HL-60 (cell line): ENCODE measurements around the gene EPHA4.

ENCODE experiments used
- DNase-seq, 2 experiments: peaks; one replicate each; pipeline ENCODE4 v3.0.0-alpha.2; 2010 to 2020; ENCODE audit warnings: low read depth in 1 of 2, low spot score in 1 of 2
- H3K27ac ChIP-seq: fragments of 250-450 bp; sonication (Bioruptor Pico); replicated peaks from 2 replicates; pipeline ENCODE4 v1.5.1; 2020; ENCODE audit warnings: mild to moderate bottlenecking, moderate library complexity
- H3K27me3 ChIP-seq: fragments of 250-450 bp; sonication (Bioruptor Pico); 2 replicates; pipeline ENCODE4 v1.5.1; 2021; ENCODE audit warnings: mild to moderate bottlenecking, moderate library complexity; ENCODE audit not compliant: insufficient read depth, poor library complexity, severe bottlenecking
- H3K4me3 ChIP-seq: replicated peaks from 2 replicates; pipeline ENCODE4 v1.5.1; 2011; ENCODE audit warnings: mild to moderate bottlenecking, control low read depth, low read length; ENCODE audit not compliant: insufficient read depth
- GABPA ChIP-seq: IDR thresholded peaks from 2 replicates; pipeline ENCODE4 v1.6.1; 2012; ENCODE audit warnings: low read depth
- POLR2AphosphoS5 ChIP-seq: IDR thresholded peaks from 2 replicates; pipeline ENCODE4 v1.6.1; 2012; ENCODE audit warnings: low read depth
- SPI1 ChIP-seq: IDR thresholded peaks from 2 replicates; pipeline ENCODE4 v1.6.1; 2012; ENCODE audit warnings: low read depth, mild to moderate bottlenecking, borderline replicate concordance
- TF ChIP-seq, protein P1 (sequence below): IDR thresholded peaks from one replicate; pipeline ENCODE4 v1.5.1; 2011; ENCODE audit warnings: low read length, control low read depth, inconsistent platforms; ENCODE audit not compliant: insufficient read depth
- TF ChIP-seq, protein P2 (sequence below): IDR thresholded peaks from 2 replicates; pipeline ENCODE4 v1.6.1; 2012; ENCODE audit warnings: low read depth; ENCODE audit not compliant: insufficient replicate concordance

The EPHA4 gene

DNA sequence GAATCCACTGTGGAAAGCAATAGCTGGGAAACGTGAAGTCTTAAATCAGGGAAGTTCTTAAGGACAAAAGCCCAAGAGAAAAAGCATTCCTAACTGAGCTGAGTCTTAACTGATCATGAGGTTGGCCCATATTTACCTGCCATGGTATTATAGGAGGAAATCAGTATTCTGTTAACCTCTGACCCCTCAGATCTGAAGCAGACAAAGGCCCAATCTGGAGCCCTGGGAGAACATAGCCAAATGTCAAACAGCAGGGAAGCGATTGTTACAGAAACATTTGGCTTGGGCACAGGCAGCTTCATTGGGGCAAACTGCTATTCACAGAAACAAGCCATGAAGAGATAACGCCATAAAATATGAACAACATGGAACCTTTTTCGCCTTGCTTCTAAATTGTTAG is 18.8 kb downstream of the EPHA4 start:
- Histone ChIP-seq H3K27ac (no peak overlapping the region), H3K4me3 (no peak overlapping the region), H3K27me3 (no peaks in the 10 kb centered on the region)
- no peak for DNase-seq
- TF ChIP-seq GABPA (no peak), POLR2AphosphoS5 (no peak), SPI1 (no peak)
- TF ChIP-seq, protein P1, sequence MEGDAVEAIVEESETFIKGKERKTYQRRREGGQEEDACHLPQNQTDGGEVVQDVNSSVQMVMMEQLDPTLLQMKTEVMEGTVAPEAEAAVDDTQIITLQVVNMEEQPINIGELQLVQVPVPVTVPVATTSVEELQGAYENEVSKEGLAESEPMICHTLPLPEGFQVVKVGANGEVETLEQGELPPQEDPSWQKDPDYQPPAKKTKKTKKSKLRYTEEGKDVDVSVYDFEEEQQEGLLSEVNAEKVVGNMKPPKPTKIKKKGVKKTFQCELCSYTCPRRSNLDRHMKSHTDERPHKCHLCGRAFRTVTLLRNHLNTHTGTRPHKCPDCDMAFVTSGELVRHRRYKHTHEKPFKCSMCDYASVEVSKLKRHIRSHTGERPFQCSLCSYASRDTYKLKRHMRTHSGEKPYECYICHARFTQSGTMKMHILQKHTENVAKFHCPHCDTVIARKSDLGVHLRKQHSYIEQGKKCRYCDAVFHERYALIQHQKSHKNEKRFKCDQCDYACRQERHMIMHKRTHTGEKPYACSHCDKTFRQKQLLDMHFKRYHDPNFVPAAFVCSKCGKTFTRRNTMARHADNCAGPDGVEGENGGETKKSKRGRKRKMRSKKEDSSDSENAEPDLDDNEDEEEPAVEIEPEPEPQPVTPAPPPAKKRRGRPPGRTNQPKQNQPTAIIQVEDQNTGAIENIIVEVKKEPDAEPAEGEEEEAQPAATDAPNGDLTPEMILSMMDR = no peak
- TF ChIP-seq, protein P2, sequence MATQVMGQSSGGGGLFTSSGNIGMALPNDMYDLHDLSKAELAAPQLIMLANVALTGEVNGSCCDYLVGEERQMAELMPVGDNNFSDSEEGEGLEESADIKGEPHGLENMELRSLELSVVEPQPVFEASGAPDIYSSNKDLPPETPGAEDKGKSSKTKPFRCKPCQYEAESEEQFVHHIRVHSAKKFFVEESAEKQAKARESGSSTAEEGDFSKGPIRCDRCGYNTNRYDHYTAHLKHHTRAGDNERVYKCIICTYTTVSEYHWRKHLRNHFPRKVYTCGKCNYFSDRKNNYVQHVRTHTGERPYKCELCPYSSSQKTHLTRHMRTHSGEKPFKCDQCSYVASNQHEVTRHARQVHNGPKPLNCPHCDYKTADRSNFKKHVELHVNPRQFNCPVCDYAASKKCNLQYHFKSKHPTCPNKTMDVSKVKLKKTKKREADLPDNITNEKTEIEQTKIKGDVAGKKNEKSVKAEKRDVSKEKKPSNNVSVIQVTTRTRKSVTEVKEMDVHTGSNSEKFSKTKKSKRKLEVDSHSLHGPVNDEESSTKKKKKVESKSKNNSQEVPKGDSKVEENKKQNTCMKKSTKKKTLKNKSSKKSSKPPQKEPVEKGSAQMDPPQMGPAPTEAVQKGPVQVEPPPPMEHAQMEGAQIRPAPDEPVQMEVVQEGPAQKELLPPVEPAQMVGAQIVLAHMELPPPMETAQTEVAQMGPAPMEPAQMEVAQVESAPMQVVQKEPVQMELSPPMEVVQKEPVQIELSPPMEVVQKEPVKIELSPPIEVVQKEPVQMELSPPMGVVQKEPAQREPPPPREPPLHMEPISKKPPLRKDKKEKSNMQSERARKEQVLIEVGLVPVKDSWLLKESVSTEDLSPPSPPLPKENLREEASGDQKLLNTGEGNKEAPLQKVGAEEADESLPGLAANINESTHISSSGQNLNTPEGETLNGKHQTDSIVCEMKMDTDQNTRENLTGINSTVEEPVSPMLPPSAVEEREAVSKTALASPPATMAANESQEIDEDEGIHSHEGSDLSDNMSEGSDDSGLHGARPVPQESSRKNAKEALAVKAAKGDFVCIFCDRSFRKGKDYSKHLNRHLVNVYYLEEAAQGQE = no peak

DNA sequence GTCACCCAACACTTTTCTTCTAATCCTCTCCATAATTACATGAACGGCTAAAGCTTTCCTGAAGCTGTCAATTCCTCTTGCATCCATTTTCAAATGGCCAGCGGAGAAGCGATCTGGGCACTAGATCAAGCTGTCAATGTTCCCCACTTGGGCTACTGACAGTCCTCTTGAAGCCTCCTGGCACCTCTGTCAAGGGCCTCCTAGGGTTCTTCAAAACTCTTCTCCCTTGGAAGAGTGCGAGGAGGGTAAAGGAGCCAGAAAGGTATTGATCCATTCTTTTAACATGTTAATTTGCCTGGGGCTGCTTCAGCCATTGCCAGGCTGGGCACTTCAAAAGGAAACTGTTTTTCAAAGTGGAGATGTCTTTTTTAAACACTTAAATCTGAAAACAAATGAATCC is 19.8 kb downstream of the EPHA4 start:
- no peak for DNase-seq
- Histone ChIP-seq H3K4me3 (no peak overlapping the region), H3K27ac (no peak overlapping the region), H3K27me3 (no peaks in the 10 kb centered on the region)
- TF ChIP-seq, protein P1 = no peak
- TF ChIP-seq GABPA = no peak
- TF ChIP-seq POLR2AphosphoS5 = no peak
- TF ChIP-seq, protein P2 = no peak
- no peak for TF ChIP-seq SPI1

DNA sequence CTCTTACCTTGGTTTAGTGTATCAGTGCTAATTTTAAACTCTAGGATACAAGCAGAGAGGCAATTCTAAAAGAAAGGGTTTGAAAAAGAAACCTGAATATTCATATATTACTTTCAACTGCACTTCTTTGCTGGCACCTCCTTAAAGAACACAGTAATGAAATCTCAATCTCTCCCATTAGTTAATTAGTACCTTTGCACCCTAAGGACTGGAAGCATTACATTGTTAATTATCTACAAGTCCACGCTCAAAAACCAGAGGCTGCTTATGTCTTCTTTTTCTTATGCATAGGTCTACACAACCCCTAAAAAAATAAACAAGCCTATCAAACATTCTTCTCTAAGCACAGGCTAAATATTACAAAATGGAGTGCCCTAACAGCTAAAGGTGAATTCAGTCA is 20.2 kb downstream of the EPHA4 start:
- Histone ChIP-seq H3K27me3 (no peaks in the 10 kb centered on the region), H3K4me3 (no peak overlapping the region), H3K27ac (no peak overlapping the region)
- DNase-seq = no peak
- TF ChIP-seq GABPA (no peak), SPI1 (no peak), POLR2AphosphoS5 (no peak)
- TF ChIP-seq, protein P1 = no peak
- TF ChIP-seq, protein P2 = no peak
